ENCODE measurements around the gene GTF2F2. TPM values are rescaled to one million over a fixed set of nuclear protein-coding genes. Genes with fewer than 3 reads are reported as not detected.
"Not testable (repeated sequence)": the region's sequence is repeated elsewhere in the genome, so short reads cannot be mapped to it uniquely, and the experiment has no call there.

GTF2F2 gene
- total RNA-seq, 1 experiment from 2014 or later = 28.1 TPM

DNA sequence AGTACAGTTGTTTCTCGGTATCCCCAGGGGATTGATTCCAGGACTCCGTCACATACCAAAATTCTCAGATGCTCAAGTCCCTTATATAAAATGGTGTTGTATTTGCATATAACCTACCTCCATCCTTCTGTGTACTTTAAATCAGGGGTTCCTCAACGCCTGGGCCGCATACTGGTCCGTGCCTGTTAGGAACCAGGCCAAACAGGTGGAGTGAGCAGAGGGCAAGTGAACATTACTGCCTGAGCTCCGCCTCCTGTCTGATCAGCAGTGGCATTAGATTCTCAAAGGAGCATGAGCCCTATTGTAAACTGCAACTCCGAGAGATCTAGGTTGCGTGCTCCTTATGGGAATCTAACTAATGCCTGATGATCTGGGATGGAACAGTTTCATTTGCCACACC is 122.8 kb downstream of the GTF2F2 start:
- Histone ChIP-seq H3K4me3 (ENCODE audit: low read depth, low read length) (no peak overlapping the region), H3K27me3 (replicated peaks; ENCODE audit: control insufficient read depth, insufficient read depth, low read length) (no peaks in the 10 kb centered on the region), H3K9me3 (no peaks in the 10 kb centered on the region), H3K36me3 (ENCODE audit: control insufficient read depth, insufficient read depth, low read length) (no peaks in the 10 kb centered on the region), H3K4me1 (peaks cover 24% of the 10 kb centered on the region)
- H3K27me3 Mint-ChIP-seq (ENCODE audit: insufficient read depth, unreplicated experiment) = no peaks in the 10 kb centered on the region
- BruUV-seq (replicated peaks) = no TSS peak
- CTCF ChIA-PET = no interaction called here
- TF ChIP-seq, protein P1, sequence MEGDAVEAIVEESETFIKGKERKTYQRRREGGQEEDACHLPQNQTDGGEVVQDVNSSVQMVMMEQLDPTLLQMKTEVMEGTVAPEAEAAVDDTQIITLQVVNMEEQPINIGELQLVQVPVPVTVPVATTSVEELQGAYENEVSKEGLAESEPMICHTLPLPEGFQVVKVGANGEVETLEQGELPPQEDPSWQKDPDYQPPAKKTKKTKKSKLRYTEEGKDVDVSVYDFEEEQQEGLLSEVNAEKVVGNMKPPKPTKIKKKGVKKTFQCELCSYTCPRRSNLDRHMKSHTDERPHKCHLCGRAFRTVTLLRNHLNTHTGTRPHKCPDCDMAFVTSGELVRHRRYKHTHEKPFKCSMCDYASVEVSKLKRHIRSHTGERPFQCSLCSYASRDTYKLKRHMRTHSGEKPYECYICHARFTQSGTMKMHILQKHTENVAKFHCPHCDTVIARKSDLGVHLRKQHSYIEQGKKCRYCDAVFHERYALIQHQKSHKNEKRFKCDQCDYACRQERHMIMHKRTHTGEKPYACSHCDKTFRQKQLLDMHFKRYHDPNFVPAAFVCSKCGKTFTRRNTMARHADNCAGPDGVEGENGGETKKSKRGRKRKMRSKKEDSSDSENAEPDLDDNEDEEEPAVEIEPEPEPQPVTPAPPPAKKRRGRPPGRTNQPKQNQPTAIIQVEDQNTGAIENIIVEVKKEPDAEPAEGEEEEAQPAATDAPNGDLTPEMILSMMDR (IDR thresholded peaks at IDR 0.05; ENCODE audit: insufficient read depth in 1 of 2, low read depth in 1 of 2, low read length in 1 of 2, severe bottlenecking in 1 of 2, unreplicated experiment in 1 of 2) = no peak
- no peaks in the 10 kb centered on the region for H3K36me3 Mint-ChIP-seq (ENCODE audit: insufficient read depth, unreplicated experiment)
- no peak overlapping the region for H3K27ac Mint-ChIP-seq (ENCODE audit: unreplicated experiment)
- no peak overlapping the region for H3K4me3 Mint-ChIP-seq (ENCODE audit: unreplicated experiment)
- DNase-seq = peak in 1 of 2 experiments; percentile 27
- intact Hi-C loops (cut with micrococcal nuclease; ENCODE audit: unreplicated experiment) = no loop called here
- peaks cover 21% of the 10 kb centered on the region for H3K4me1 Mint-ChIP-seq (ENCODE audit: low read depth, unreplicated experiment)
- H3K9me3 Mint-ChIP-seq (ENCODE audit: unreplicated experiment) = no peaks in the 10 kb centered on the region
- POLR2A ChIA-PET = no interaction called here

DNA sequence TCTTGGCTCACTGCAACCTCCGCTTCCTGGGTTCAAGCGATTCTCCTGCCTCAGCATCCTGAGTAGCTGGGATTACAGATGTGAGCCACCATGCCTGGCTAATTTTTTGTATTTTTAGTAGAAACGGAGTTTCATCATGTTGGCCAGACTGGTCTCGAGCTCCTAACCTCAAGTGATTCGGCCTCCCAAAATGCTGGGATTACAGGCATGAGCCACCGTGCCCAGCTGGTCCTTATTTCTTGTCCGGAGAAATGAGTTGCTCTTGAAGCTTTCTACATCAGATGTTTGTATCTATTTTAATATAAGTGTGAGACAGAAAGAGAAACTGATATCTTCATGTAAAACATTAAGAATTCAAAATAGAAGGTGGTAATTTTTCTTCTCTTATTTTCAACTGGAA is 124.4 kb downstream of the GTF2F2 start:
- H3K4me1 ChIP-seq = peaks cover 25% of the 10 kb centered on the region
- H3K27ac Mint-ChIP-seq (ENCODE audit: unreplicated experiment); intact Hi-C loops (cut with micrococcal nuclease; ENCODE audit: unreplicated experiment); H3K27me3 Mint-ChIP-seq (ENCODE audit: insufficient read depth, unreplicated experiment); H3K9me3 Mint-ChIP-seq (ENCODE audit: unreplicated experiment); H3K4me3 ChIP-seq (ENCODE audit: low read depth, low read length); BruUV-seq (replicated peaks); H3K27me3 ChIP-seq (replicated peaks; ENCODE audit: control insufficient read depth, insufficient read depth, low read length); H3K36me3 ChIP-seq (ENCODE audit: control insufficient read depth, insufficient read depth, low read length); H3K36me3 Mint-ChIP-seq (ENCODE audit: insufficient read depth, unreplicated experiment); DNase-seq; CTCF ChIA-PET; H3K4me3 Mint-ChIP-seq (ENCODE audit: unreplicated experiment); H3K9me3 ChIP-seq; POLR2A ChIA-PET: not testable (repeated sequence)
- H3K4me1 Mint-ChIP-seq (ENCODE audit: low read depth, unreplicated experiment) = peaks cover 20% of the 10 kb centered on the region

DNA sequence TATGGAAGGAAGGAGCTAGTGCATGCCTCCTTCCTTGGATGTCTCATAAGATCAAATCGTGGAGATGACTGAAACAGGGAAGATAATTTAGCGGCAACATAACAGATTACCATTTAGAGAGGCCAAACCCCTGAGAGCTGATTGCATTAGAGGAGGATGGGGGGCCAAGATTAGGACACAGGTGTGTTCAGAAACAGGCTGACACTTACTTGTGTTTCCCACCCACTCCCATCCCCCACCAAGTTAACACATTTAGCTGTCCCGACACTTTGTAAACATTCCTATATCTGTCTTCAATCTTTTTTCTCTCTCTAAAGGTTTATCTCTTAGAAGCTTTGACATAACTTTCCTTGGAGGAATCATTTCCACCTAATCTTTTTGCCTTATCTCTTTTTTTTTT is 129.4 kb downstream of the GTF2F2 start:
- Mint-ChIP-seq H3K36me3 (ENCODE audit: insufficient read depth, unreplicated experiment) (peaks cover 8% of the 10 kb centered on the region), H3K27ac (ENCODE audit: unreplicated experiment) (peak overlapping the region; percentile 65), H3K4me1 (ENCODE audit: low read depth, unreplicated experiment) (peaks cover 28% of the 10 kb centered on the region), H3K4me3 (ENCODE audit: unreplicated experiment) (peak overlapping the region; percentile 2), H3K27me3 (ENCODE audit: insufficient read depth, unreplicated experiment) (no peaks in the 10 kb centered on the region), H3K9me3 (ENCODE audit: unreplicated experiment) (no peaks in the 10 kb centered on the region)
- peak in 1 of 2 experiments; percentile 24 for DNase-seq
- no peaks in the 10 kb centered on the region for H3K9me3 ChIP-seq
- intact Hi-C loops (cut with micrococcal nuclease; ENCODE audit: unreplicated experiment) = no loop called here
- ChIA-PET CTCF (interaction anchor here (0.6 to 1.3 kb wide), 4 partner anchors 17 to 770 kb away, joined by 3 to 11 read pairs (median 6); no protein-coding TSS in a partner anchor), POLR2A (interaction anchor here (0.5 to 0.6 kb wide), 3 partner anchors 67 to 155 kb away, joined by 3 to 5 read pairs (median 4); no protein-coding TSS in a partner anchor)
- H3K36me3 ChIP-seq (ENCODE audit: control insufficient read depth, insufficient read depth, low read length) = no peaks in the 10 kb centered on the region
- peaks cover 44% of the 10 kb centered on the region for H3K4me1 ChIP-seq
- no peak overlapping the region for H3K4me3 ChIP-seq (ENCODE audit: low read depth, low read length)
- H3K27me3 ChIP-seq (replicated peaks; ENCODE audit: control insufficient read depth, insufficient read depth, low read length) = no peaks in the 10 kb centered on the region
- BruUV-seq (replicated peaks) = no TSS peak
- TF ChIP-seq, protein P1 (IDR thresholded peaks at IDR 0.05; ENCODE audit: insufficient read depth in 1 of 2, low read depth in 1 of 2, low read length in 1 of 2, severe bottlenecking in 1 of 2, unreplicated experiment in 1 of 2) = no peak

DNA sequence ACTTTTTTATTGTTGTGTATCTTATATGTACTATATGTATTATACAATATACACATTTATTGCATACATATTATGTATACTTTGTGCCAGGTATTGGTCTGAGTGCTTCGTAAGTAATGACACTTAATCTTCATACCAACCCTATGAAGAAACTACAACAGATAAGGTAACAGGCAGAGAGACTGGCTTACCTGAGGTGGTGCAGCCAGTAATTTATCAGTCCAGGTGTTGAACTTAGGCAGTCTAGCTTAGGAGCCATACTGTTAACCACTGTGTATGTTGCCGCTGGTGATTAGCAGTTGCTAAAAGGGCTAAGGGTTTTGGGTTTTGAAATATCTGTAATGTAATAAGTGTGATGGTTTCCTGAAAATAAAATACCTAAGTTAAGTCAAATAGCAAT is 134.1 kb downstream of the GTF2F2 start:
- Mint-ChIP-seq H3K4me3 (ENCODE audit: unreplicated experiment) (no peak overlapping the region), H3K27ac (ENCODE audit: unreplicated experiment) (no peak overlapping the region), H3K36me3 (ENCODE audit: insufficient read depth, unreplicated experiment) (peaks cover 8% of the 10 kb centered on the region), H3K9me3 (ENCODE audit: unreplicated experiment) (no peaks in the 10 kb centered on the region), H3K27me3 (ENCODE audit: insufficient read depth, unreplicated experiment) (no peaks in the 10 kb centered on the region), H3K4me1 (ENCODE audit: low read depth, unreplicated experiment) (peaks cover 44% of the 10 kb centered on the region)
- Histone ChIP-seq H3K27me3 (replicated peaks; ENCODE audit: control insufficient read depth, insufficient read depth, low read length) (no peaks in the 10 kb centered on the region), H3K36me3 (ENCODE audit: control insufficient read depth, insufficient read depth, low read length) (no peaks in the 10 kb centered on the region), H3K4me1 (peaks cover 59% of the 10 kb centered on the region), H3K9me3 (no peaks in the 10 kb centered on the region), H3K4me3 (ENCODE audit: low read depth, low read length) (no peak overlapping the region)
- ChIA-PET CTCF (no interaction called here), POLR2A (no interaction called here)
- BruUV-seq (replicated peaks) = no TSS peak
- intact Hi-C loops (cut with micrococcal nuclease; ENCODE audit: unreplicated experiment) = no loop called here
- TF ChIP-seq, protein P1 (IDR thresholded peaks at IDR 0.05; ENCODE audit: insufficient read depth in 1 of 2, low read depth in 1 of 2, low read length in 1 of 2, severe bottlenecking in 1 of 2, unreplicated experiment in 1 of 2) = no peak
- no peak for DNase-seq

All from Caco-2 (cell line).